Fibroblast of upper back skin (primary cell): ENCODE results near the gene ADAMTS9.
A peak's percentile ranks its signal among the peaks of the same experiment; 100 is the strongest.

Experiments
- DNase-seq: peaks from one replicate; pipeline ENCODE4 v3.0.0-alpha.2; 2013

The ADAMTS9 gene, protein sequence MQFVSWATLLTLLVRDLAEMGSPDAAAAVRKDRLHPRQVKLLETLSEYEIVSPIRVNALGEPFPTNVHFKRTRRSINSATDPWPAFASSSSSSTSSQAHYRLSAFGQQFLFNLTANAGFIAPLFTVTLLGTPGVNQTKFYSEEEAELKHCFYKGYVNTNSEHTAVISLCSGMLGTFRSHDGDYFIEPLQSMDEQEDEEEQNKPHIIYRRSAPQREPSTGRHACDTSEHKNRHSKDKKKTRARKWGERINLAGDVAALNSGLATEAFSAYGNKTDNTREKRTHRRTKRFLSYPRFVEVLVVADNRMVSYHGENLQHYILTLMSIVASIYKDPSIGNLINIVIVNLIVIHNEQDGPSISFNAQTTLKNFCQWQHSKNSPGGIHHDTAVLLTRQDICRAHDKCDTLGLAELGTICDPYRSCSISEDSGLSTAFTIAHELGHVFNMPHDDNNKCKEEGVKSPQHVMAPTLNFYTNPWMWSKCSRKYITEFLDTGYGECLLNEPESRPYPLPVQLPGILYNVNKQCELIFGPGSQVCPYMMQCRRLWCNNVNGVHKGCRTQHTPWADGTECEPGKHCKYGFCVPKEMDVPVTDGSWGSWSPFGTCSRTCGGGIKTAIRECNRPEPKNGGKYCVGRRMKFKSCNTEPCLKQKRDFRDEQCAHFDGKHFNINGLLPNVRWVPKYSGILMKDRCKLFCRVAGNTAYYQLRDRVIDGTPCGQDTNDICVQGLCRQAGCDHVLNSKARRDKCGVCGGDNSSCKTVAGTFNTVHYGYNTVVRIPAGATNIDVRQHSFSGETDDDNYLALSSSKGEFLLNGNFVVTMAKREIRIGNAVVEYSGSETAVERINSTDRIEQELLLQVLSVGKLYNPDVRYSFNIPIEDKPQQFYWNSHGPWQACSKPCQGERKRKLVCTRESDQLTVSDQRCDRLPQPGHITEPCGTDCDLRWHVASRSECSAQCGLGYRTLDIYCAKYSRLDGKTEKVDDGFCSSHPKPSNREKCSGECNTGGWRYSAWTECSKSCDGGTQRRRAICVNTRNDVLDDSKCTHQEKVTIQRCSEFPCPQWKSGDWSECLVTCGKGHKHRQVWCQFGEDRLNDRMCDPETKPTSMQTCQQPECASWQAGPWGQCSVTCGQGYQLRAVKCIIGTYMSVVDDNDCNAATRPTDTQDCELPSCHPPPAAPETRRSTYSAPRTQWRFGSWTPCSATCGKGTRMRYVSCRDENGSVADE (N-terminal part only)

DNA sequence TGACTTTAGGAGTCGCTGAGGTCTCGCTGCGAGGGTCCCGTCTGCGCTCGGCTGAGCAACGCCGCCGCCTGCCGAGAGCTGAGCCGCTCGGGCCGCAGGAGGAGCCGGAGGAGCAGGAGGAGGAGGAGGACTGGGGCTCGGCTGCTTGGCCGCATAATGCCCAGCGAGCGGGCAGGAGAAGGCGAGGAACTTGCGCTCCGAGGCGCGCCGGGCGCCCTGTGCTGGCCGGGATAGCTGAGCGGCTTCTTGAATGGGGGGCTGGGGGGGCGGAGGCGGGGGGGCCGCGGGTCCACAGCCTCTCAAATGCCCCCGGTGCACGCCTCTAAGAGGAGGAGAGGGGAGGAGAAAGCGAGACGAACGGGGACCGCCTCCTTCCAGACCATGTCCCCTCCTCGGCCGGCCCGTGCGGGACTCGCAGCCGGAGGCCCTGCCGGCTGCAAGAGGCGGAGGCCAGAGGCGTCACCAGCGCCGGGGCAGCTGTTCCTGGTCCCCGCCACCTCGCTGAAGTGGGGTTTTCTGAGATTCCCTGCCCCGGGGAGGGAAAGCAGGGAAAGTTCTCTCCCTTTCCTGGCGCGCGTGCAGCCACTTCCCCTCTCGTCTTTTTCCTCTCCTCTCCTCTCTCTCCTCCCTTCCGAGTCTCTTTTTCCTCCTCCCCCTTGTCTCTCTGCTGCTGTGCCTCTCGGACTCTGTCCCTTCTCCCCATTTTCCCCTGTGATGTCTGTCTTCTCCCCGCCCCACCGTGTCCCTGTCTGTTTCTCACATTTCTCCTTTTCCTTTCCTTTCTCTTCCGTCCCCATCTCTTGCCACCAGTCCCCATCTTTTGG, at the start of gene ADAMTS9:
TSS of gene ADAMTS9 (minus strand) at position 220 of the 824 bp plus-strand sequence. CDS start 343 bp downstream, outside the sequence.
- peak; percentile 80 for DNase-seq

DNA sequence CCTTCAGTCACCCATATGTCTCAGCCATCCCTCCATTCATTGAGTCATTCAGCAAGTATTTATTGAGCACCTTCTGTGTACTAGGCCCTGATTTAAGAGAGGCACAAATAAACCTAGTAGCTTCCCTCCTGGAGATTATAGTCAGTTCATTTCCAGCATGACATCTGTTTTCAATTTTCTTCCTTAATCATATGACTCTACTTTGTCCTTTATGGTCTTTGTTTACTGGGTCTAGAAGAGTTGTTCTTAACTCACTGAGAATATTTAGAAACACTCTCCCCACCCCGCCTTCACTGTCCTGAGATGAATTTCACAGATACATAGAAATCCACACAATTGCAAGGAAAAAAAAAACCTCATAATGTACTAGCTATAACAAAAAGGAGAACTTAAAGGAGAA, 44.8 kb upstream of the ADAMTS9 start:
- DNase-seq, result peak; percentile 34

DNA sequence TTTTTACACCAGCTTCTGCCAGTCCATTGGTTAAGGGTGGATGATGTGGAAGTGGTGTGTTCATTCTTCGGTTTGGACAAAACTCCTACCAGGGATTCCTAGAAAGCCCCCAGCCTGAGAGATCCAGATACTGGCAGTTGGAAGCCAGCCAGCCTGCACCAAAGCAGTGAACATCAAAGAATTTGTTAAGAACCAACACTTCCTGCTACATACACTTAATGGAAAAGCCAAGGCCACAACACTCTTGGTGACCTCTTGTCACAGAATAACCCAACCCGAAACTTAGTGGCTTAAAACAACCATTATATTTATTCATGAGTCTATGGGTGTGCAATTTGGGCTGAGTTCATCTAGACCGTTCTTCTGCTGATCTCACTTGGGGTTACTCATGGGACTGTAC, 42.9 kb upstream of the ADAMTS9 start:
- no peak for DNase-seq

DNA sequence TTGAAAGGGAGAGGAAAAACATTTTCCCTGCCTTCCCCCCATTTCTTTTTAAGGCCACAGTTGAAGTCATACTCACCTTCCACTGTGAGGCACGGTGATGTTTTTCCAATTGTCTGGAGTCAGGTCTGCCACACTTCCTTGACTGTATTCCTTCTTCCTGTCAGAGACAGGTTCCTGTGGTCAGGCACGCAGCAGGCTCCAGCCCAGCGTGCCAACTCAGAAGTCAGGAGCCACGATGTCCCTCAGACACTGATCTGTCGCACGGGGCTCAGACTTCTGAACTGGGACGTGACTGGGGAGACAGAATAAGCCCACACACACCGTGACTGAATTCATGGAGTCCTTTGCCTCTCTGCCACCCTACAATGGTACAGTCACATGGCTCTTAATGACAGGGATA, 41.2 kb upstream of the ADAMTS9 start:
- DNase-seq, result no peak

DNA sequence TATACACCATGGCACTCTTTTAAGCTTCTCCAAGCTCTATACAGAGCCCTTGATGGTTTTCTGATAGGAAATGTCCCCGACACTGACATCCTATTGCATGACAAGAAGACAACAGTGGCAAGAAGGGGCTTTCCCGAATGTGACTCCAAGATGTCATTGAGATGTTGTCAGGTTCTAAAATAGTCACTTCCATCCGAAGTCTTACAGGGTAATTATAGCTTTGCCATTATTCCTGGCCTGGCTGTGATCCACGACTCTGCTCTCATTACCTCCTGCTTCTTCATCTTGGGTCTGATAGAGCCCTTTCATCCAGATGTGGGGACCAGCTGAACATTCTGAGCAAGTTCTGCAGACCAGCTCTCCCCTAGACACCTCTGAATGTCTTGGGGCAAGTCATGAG, 40.6 kb upstream of the ADAMTS9 start:
- no peak for DNase-seq

DNA sequence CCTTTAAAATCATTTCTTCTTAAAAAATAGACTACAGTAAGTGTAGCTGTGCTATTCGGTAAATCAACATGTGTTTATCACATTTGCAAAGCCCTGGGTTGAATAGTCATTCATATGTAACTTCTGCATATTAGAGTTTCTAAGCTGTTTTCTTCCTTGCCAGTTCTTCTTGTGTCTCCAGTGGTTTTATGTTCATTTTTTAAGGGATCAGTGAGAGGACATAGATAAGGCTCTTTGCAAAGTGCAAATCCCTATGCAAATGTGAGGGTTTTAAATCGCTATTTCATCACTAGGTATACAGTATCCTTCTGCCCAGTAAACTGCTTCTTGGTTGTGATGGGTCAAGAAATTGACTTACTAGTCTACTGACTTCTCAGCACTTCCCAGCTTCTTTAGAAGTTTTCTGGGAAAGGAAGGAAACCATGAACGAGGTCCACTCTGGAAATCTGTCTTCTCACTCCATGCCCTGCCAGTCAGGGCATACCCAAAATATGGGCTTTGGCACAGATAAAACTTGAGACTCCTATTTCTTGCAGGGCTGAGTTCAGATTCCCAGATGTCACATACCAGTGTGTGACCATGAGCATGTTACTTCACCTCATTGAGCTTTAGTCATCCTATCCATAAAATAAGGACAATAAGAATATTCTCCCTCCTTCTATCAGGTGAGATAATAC, 38.8 kb upstream of the ADAMTS9 start:
- no peak for DNase-seq

DNA sequence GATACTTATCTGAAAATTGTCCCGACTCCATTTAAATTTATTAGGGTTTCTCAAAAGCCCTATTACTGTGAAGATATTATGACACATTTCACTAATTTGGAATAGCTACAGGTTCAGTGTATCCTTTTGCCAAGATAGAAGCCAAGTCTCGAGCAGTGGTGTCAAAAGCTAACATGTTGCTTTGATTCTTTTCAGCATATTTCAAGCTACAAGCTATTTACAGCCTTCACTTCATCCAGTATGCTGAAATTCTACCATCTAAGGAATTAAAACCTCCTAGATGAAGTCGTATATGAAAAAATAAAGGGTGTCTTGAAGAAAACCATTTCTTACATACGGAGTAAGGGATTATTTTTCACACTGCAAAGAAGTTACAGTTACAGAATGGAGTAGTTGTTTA, 31.2 kb upstream of the ADAMTS9 start:
- DNase-seq, result no peak

DNA sequence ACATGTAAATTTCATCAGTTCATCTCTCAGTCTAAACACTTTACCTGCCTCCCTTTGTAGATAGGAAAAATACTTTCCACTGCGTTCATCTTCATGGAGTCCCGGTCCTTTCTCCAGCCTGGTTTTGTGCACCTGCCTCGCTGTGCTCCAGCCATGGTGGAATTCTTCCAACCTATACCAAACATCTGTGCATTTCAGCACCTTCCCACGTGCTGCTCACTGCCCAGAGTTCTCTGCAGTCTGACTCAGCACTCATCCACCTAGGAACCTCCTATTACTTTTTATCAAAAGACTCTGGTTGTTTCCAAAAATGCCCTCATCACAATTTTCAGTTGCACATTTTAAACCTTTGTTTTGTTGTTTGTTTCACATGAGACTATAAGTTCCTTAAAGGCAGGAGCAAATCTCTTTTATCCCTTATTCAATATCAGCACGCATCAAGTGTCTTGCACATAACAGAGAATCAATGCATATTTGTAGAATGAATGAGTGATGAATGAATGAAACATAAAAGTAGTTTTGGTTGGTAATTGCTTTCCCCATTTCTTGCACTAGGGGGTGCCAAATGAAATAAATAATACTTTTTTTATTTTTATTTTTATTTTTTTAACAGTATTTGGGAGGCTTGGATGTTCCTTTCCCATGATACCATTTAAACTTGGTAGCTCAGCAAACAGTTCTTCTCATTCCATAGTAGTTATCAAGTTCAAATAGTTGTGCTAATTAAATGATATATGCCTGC, 30.2 kb upstream of the ADAMTS9 start:
- DNase-seq, result no peak

DNA sequence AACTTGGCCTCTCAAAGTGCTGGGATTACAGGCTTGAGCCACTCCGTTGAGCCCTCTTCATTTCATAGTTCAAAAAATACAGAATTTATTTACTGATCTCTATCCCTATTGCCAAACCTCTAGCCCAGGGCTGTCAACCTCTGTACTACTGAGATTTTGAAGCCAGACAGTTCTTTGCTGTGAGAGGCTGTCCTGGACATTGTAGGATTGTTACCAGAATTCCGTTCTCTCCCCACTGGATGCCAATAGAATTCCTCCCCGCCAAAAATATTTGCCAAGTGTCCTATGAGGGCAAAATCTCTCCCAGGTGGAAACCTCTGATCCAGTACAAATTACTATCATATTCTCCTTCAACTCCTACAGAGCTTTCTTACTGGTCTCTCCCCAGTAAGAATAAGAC, 29.6 kb upstream of the ADAMTS9 start:
- peak; percentile 7 for DNase-seq

DNA sequence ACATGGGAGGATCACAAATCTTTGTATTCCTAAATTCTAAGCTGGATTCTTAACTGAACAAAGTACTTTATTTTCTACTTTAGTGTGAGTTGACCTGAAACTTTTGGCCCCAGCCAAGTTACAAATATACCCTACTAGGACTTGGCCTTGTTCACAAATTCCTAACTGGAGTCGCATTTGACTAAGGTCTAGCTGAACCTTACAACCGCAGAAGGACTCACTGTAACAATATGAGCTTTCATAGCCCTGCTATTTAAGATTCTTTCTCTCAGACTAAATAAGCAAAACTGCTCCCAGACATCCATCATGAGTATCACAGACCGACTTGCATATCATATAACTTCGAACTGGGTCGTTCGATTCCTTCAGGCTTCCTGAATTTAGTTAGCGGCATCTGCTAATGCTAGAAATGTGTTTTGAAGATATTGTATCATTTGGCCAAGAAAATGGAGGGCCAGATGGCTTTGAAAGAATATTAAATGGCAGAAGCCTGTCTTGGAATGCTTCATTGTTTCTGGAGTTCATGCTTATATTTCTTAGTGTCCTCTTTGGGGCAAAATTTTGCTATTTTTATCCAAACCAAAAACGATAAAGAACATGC, 28.4 kb upstream of the ADAMTS9 start:
- DNase-seq, result no peak

DNA sequence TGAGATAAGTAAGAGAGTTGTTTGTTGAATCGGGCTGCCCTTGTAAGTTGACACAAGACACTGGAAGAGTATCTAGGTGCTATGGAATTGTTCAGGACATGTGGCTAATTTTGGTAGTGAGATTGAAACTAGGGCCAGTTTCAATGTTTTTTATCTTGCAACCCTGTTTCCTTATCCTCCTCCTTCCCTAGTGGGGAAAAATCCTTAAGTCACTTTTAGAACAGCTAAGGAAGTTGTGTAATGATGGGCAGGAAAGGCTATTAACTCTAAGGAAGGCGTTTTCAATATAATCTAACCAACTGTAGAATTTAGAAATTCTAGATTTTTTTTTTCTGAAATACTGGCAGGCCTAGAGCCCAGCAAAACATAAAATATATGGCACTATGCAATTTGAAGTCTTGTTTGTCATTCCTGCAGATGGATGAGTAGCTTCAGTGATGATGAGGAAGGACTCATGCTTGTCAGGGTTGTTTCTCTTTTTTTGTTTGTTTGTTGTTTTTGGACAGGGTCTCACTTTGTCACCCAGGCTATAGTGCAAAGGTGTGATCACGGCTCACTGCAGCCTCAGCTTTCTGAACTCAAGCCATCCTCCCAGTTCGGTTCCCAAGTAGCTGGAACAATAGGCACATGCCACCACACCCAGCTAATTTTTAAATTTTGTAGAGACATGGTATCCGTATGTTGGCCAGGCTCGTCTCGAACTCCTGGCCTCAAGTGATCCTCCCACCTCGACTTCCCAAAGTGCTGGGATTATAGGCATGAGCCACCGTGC, 27.6 kb upstream of the ADAMTS9 start:
- no peak for DNase-seq

DNA sequence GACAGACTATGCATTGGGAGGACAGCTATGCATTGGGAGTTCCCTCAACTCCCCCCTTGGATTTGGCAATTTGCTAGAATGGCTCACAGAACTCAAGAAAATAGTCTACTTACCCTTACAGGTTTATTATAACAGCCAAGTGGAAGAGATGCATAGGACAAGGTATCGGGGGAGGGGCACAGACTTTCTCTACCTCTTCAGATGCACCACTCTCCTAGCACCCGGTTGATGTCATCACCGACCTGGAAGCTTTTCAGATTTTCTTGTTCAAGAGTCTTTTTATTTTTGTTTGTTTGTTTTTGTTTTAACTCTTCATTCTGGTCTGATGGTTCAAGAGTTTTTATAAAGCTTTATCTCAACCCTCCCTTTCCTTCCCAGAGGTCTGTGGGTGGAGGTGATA, 20.7 kb upstream of the ADAMTS9 start:
- DNase-seq, result no peak

DNA sequence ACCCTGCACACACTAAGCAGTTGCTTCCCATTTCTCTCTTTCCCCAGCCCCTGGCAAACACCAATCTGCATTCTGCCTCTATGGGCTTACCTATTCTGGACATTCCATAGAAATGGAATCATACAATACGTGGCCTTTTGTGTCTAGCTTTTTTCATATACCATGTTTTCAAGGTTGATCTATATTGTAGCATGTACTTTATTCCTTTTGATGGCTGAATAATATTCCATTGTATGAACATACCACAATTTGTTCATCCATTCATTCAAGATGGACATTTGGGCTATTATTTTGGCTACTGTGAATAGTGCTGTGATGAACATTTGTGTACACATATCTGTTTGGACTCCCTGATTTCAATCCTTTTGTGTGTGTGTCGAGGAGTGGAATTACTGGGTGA, 18.1 kb upstream of the ADAMTS9 start:
- no peak for DNase-seq

DNA sequence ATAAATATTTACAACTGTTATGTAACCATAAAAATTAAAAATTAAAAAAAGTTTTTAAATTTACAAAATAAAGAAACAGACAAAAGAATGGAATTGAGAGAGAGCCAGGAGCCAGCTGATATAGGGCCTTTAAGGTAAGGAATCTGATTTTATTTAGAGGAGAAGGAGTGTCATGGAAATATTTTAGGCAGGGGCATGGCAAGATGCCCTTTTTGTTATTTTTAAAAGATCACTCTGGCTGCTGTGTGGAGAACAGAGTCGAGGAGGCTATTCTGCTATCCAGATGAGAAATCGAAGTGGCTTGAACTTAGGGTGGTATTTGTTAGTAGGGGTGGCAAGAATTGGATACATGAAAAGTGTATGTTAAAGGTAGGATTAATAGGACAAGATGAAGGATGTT, 9.1 kb upstream of the ADAMTS9 start:
- DNase-seq, result no peak

DNA sequence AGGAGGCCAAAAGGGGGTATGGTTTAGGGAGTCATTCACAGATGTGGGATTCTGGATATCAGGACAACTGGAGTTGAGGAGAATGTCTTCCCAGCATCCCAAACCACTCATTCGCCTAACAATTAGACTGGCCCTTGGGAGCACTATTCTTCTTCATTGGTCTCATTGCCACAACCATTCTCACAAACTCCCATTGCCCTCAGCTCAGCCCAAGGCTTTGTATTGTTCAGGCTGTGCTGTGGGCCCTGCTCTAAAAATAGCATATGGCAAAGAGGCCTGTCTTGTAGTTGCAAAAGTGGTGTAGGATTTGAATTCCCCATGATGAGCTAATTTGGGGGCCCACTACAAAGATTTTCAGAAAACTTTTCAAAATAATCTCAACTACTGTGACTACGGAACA, 6.3 kb upstream of the ADAMTS9 start:
- DNase-seq, result no peak

DNA sequence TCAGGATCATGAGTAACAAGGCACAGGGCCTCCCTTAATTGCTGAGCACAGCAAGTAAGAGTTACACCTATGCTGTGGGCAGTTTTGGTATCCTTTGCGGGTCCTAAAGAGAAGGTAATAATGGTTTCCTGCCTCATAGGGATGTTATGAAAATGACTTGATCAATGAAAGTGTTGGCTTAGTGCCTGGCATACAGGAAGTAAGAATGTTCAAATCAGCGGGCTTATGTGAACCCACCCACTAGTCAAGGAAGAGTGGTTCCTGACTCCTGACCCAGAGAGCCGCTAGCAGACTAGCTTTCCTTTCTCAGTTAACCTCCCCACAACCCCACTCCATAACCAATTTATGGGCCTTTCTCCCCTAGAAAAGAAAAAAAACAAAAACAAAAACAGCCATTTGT, 5.2 kb upstream of the ADAMTS9 start:
- DNase-seq, result no peak

DNA sequence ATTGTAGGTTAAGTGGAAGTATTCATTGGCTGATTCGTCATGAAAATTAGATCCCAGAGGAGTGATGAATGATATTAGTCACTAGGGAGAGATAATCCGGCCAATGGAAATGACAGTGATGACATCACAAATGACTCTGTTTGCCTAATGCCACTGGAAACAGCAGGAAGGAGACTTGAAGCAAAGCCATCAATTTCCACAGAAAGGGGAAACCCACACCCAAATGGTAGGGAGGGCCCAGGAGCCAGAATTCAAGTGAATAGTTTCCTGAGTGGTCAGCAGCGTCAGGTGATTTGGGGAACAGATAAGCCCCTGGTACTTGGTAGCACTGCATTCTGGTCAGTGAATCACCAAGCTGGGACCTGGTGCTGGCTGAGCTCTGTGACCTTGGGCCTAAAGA, 3.3 kb upstream of the ADAMTS9 start:
- peak; percentile 24 for DNase-seq

DNA sequence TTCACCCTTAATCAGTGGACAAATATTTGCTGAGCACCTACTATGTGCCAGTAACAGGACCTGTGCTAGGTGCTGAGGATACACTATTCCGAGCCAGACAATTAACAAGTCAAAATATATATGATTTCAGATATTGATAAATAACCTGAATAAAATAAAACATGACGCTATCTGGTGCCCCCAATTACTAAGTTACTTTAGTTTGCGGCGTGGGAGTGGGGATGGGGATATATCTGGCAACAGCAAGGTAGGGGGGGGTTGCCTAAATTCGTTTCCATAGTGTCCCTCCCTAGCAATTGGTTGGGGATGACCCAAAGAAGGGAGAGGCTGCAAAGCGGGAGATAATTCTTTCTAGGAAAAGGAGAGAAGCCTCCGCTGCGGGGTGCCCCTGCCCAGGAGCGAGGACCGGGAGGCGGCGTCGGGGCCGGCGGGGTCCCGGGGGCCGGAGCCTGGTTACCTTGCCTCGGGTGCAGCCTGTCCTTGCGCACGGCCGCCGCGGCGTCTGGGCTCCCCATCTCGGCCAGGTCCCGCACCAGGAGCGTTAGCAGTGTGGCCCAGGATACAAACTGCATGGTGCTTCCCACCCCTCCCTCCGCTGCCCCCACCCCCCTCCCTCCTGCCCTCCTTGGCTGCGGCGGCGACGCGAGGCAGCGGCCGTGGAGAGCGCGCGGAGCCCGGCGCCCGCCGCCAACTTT, 567 bp downstream of the ADAMTS9 start:
- DNase-seq, result no peak

DNA sequence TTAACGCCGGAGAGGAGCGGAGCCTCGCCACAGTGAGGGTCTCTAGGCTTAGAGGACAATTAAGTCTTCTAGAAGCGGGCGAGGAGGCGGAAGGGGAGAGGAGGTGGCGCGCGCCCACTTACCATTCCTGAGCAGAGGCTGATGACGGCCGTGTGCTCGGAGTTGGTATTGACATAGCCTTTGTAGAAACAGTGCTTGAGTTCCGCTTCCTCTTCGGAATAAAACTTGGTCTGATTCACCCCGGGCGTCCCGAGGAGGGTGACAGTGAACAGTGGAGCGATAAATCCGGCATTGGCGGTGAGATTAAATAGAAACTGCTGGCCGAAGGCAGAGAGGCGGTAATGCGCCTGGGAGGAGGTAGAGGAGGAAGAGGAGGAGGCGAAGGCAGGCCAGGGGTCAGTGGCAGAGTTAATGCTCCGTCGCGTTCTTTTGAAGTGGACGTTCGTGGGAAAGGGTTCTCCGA, 1.3 kb downstream of the ADAMTS9 start:
- peak; percentile 62 for DNase-seq
